Mesenteric fat pad (tissue), 1 donor: Measurements from ENCODE around the gene REEP1. TPM values are rescaled to one million over a fixed set of nuclear protein-coding genes. Genes with fewer than 3 reads are reported as not detected.

Experiments
- DNase-seq: peaks from one replicate; pipeline ENCODE4 v3.0.0-alpha.2; 2020; ENCODE audit warnings: low spot score
- long read RNA-seq: library from polyadenylated mRNA; unstranded; transcript quantifications from one replicate; pipeline ENCODE4 v2.0.0, GENCODE V29; 2020
- total RNA-seq: library from RNA; stranded (reverse); fragmentation: NEBNext Ultra II Directional; extraction: Animal tissue kit (Norgen Biotek cat#: 25700); gene quantifications from one replicate; pipeline ENCODE4 v1.2.1, GENCODE V29; 2021
- donor health status: DM: yes; HTN: yes; CAD: no.

The REEP1 gene, protein sequence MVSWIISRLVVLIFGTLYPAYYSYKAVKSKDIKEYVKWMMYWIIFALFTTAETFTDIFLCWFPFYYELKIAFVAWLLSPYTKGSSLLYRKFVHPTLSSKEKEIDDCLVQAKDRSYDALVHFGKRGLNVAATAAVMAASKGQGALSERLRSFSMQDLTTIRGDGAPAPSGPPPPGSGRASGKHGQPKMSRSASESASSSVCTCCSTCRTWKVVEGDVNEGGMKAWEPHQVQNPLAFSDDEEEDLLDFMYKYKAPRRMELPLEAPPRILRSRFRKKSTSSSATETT
- total RNA-seq: 0.96 TPM
- long read RNA-seq, partial matches to known transcripts: 0 of 3 reads
- long read RNA-seq, other reads (novel, unspliced or antisense): 2 of 3 reads

- DNase-seq: no peak
Observed at GRCh38 chr2:86337244-86337835, at the start of gene REEP1. Gene REEP1, minus strand, starts transcription at chr2:86337626. Its CDS starts 116 bp downstream, at chr2:86337510.

DNA sequence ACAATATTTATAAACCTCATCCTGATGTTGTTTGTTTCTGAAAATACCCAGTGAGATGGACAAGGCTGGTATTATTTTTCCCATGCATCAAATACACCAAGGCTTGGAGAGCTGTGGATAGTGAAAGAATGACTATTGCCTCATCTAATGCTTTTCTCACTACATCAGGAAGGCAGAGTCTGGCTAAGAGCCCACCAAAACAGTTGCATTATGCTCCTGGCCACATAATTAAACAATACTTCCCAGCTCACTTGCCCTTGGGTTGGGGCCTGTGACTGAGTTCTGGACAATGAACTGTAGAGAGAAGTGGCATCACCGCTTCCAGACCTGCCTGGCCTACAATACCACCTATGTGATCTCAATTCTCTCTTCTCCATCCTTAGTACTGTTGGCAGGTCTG, 46.4 kb upstream of the REEP1 start:
- no peak for DNase-seq

DNA sequence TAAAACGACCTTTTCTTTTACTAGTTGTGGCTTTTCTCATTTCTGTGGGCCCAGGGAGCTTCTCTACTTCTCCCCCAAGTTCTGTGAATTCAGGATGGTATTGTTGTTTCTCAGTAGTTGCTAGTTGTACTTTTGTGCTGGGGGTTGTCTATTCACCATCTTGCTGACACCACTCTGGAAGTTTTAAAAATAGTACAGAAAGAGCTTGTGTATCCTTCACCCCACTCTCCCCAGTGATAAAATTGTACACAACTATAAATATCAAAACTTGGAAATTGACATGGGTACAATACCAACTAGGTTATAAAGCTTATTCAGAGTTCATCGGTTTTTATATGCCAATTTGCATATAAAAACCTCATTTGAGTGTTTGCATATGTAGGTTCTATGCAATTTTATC, 45.3 kb upstream of the REEP1 start:
- no peak for DNase-seq

DNA sequence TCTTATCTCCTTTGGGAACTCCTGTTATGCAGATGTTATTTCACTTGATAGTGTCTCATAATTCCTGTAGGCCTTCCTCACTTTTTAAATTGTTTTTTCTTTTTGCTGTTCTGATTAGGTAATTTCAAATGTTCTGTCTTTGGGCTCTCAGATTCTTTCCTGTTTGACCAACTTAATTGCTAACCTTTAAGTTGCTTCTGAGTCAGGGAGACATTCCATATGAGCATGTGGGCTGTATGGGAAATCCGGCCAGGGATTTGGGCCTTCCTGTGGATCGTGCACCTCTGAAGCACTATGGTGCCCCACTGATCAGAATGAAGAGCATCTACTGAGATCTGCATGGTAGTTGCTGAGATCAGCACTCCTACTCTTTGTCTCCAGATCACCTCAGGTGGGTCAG, 44.7 kb upstream of the REEP1 start:
- DNase-seq: no peak

DNA sequence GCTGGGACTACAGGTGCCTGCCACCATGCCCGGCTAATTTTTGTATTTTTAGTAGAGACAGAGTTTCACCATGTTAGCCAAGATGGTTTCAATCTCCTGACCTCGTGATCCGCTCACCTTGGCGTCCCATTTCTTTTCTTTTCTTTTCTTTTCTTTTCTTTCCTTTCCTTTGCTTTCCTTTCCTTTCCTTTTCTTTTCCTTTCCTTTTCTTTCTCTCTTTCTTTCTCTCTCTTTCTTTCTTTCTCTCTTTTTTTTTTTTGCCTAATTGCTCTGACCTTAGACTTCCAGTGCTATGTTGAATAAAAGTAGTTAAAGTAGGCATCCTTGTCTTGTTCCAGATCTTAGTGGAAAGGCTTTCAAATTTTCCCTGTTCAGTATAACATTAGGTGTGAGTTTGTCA, 41.0 kb upstream of the REEP1 start:
- no peak for DNase-seq

DNA sequence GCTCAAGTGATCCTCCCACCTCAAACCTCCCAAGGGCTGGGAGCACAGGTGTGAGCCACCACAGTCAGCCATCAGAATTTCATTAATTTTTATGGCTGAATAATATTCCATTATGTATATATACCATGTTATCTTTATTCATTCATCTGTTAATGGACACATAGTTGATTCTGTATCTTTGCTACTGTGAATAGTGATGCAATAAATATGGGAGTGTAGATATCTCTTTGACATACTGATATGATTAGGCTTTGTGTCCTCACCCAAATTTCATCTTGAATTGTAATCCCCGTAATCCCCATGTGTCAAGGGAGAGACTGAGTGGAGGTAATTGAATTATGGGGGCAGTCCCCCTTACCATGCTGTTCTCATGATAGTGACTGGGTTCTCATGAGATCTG, 38.2 kb upstream of the REEP1 start:
- no peak for DNase-seq

DNA sequence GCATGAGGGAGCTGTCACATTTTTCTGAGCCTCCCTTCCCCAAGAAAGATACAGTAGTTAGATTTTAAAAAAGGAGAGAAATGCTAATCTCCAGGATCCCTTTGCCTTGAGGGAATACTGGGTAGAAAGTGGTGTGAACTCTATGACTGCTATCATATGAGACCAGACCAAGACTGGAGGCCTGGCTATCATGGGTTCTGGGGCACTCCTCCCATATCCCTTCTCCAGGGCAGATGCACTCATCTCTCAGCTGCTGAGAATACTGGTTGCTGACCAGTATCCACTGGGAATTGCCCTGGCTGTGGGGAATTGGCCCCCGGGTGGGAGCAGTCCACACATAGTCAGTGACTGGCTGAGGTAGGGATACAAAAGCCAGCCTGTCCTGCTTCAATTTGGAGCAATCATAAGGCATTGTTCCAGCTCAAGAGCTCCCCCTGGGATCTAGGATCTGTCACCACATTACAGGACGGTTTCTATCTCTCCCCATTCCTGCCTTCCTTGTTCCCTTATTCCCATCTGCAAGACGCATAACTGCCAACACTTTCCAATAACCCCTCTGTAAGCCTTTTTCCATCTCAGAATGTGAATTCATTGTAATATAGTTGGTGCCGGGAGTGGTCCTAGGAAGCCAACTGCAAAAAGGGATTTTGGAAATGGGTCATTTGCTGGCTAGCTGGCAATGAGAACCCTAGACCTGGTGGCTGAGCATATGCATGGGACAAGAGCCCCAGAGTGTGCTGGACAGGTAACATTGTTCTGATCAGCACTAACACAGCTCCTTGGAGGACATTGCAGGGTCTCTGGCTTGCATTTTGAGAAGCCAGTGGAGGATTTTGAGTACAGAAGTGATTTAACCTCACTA, 35.4 kb upstream of the REEP1 start:
- DNase-seq: no peak

DNA sequence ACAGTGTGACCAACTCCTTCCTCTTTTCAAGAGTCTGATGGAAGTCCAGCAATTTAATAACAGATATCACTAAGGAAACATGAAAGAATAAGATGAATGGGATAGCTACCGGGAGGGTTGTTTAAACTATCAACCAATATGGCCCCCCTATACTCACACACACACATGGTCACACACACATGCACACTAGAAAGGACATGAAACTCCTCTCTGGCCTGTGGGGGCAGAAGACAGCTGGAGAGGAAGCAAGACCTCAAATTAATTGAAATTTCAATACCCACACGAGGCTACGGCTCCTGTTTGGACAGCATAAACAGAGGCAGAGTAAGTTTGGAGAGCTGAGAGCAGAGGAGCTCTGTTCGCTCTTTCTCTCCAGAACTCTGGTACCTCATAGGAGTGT, 34.7 kb upstream of the REEP1 start:
- no peak for DNase-seq

GRCh38 chr2:86371527-86371926, 34.1 kb upstream of the REEP1 start:
- no peak for DNase-seq

- DNase-seq: no peak
Observed at GRCh38 chr2:86370579-86370978, 33.2 kb upstream of the REEP1 start.

DNA sequence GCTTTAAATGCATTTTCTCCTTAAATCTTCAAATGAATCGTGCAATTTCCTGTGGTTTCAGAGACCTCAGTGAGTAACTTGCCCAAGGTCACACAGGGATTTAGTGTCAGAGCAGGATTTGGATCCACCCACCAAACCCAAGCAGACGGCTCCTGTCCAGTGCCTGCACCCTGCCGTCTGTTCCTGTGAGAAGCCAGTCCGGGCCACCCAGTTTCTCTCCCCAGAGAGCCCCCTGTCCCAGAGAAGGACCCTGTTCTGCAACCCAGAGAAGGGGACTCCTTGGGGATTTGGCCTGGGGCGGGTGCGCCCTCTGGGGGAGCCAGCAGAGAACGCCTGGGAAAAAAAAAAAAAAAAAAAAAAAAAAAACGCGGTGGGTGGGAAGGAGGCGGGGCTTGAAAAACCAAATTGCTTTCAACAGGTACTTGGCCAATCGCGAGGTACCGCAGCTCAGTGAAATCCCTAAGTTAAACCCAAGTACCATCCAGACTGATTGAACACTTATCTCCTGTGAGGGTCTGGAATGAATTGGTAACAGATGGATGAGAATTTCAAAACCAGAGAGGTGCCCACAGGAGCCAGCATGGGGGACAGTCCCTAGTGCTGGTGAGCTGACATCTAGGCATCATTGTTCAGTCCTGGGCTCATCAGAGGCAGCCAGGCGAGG, 30.9 kb upstream of the REEP1 start:
- no peak for DNase-seq

DNA sequence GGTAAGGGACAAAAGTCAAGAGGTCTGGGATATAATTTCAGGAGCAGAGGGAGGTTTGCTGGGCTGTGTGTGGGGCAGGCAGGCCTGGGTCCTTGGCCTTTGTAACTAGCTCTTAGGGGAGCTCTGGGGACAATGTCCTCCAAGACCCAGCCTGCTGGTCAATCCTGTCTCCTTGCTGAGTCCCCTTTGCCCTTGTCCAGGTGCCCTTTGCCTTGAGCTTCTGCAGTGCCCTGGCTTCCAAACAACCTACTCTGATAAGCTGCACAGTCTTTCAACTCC, 30.0 kb upstream of the REEP1 start:
- DNase-seq: no peak

- DNase-seq: no peak
Observed at GRCh38 chr2:86366651-86367498, 29.4 kb upstream of the REEP1 start.

DNA sequence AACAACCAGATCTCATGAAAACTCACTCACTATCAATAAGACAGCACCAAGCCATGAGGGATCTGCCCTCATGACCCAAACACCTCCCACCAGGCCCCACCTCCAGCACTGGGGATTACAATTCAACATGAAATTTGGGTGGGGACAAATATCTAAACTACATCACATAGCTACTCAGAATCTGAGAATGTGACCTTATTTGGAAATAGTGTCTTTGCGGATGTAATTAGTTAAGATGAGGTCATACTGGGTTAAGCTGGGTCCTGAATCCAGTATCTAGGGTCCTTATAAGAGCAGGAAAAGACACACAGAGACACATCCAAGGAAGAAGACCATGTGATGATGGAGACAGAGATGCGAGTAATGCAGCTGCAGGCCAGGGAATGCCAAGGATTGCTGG, 27.5 kb upstream of the REEP1 start:
- no peak for DNase-seq

DNA sequence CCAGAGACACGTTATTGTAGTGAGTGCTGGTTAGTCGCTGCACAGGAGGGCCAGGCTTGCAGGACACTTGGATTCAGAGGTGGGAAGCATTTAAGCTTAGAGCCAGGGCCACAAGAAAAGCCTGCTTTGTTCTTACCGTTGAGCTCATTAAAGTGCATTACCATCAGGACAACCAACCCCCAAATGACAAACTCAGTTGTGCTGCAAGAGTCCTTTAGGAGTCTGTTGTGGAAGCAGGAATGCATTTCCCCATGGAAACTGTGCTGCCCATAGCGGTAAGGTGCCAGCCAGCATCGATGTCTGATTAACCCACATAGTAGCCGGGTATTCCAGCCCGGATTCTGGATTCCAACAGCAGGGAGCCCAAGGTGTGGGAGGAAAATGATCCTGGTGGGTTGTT, 23.4 kb upstream of the REEP1 start:
- DNase-seq: no peak

GRCh38 chr2:86358957-86359356, 21.5 kb upstream of the REEP1 start:
- DNase-seq: no peak

DNA sequence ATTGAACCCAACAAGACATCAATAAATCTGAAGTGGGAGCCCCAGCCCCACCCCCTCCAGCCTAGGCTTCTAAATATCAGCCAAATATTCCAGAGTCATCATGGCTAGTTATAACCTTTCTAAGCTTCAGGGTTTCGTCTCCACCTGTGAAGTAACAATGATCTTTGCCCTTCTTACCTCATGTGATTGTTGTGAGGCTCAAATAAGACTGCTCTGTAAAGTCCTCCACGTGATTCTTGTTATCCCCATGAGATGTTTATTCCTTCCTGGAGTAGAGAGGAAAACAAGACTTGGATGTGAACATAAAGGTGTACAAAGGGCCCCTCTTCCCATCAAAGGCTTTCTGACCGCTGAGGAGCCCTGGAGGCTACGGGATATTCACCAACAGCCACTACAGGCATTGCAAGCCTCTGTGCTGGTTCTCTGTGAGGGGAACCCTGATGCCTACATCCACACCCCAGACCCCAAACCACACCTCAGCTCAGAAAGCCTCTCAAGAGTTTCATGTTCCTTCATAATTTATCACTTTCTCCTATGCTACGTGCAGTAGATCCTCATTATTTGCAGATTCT, 20.1 kb upstream of the REEP1 start:
- DNase-seq: no peak

- DNase-seq: no peak
Observed at GRCh38 chr2:86352727-86353221, 15.3 kb upstream of the REEP1 start.

- DNase-seq: no peak
Observed at GRCh38 chr2:86352137-86352726, 14.8 kb upstream of the REEP1 start.

DNA sequence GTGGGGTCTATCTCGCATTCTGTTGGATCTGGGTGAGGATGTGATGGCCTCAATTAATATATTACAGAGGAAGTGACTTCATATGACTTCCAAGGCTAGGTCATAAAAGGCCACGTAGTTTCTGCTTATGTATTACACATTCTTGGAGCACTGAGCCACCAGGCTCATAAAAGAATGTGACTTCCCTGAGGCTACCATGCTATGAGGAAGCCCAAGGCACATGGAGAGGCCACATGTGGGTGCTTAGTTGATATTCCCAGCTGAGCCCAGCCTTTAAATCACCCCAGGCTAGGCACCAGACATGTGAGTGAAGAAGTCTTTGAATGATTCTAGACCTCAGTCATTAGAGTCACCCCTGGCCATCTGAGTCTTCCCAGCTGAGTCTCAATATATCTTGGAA, 13.3 kb upstream of the REEP1 start:
- no peak for DNase-seq
